Activated T-cell treated with anti-CD3 and anti-CD28 coated beads for 24 hours (primary cell): ENCODE measurements around the gene SYT10.
"Not testable (repeated sequence)": the region's sequence is repeated elsewhere in the genome, so short reads cannot be mapped to it uniquely, and the experiment has no call there.

Experiments
- DNase-seq: peaks from one replicate; pipeline ENCODE4 v3.0.0-alpha.2; 2020; ENCODE audit warnings: low read depth

The SYT10 gene

GRCh38 chr12:33349791-33350190 is 89.8 kb downstream of the SYT10 start:
- no peak for DNase-seq

- not testable (repeated sequence) for DNase-seq
Measured at GRCh38 chr12:33331961-33332398, 107.6 kb downstream of the SYT10 start.

GRCh38 chr12:33330940-33331339 is 108.7 kb downstream of the SYT10 start:
- DNase-seq: no peak
